Left lung (tissue), 10 donors: ENCODE data around the gene ATP2B1. TPM values are rescaled to one million over a fixed set of nuclear protein-coding genes. Genes with fewer than 3 reads are reported as not detected.

ENCODE experiments used
- ATAC-seq: fragments of 200-7000 bp; cut with Tn5 transposase; one replicate; pipeline ENCODE4 v1.9.1; 2020; ENCODE audit warnings: moderate library complexity
- DNase-seq, 4 donors: peaks; one replicate each; pipeline ENCODE4 v3.0.0-alpha.2; 2013 to 2020
- H3K27ac ChIP-seq, 2 donors: fragments of 200-600 bp; sonication (generic) in 1 of 2; one replicate each; pipeline versions ENCODE4 v1.5.0 to v1.8.0; 2020 to 2021
- H3K27me3 ChIP-seq, 2 donors: fragments of 200-600 bp; sonication (generic) in 1 of 2; one replicate each; pipeline versions ENCODE4 v1.5.0 to v1.8.0; 2020 to 2021
- H3K36me3 ChIP-seq, 2 donors: fragments of 200-600 bp; sonication (generic) in 1 of 2; one replicate each; pipeline versions ENCODE4 v1.5.0 to v1.8.0; 2020 to 2021
- H3K4me1 ChIP-seq, 2 donors: fragments of 200-600 bp; one replicate each; pipeline ENCODE4 v1.8.0; 2021
- H3K4me3 ChIP-seq, 2 donors: fragments of 200-600 bp; sonication (generic) in 1 of 2; one replicate each; pipeline versions ENCODE4 v1.5.0 to v1.8.0; 2020 to 2021; ENCODE audit warnings: mild to moderate bottlenecking in 1 of 2
- H3K9me3 ChIP-seq, 2 donors: fragments of 200-600 bp; sonication (generic) in 1 of 2; one replicate each; pipeline versions ENCODE4 v1.5.0 to v1.8.0; 2020 to 2021
- CTCF ChIP-seq, 2 donors: fragments of 200-600 bp; sonication (generic) in 1 of 2; IDR thresholded peaks; one replicate each; pipeline versions ENCODE4 v1.5.0 to v1.8.0; 2021; ENCODE audit warnings: antibody characterized with exemption in 2 of 2
- intact Hi-C, 2 donors: fragments of 100-400 bp; cut with DNase I; formaldehyde crosslinking; loops; one replicate each; pipeline versions ENCODE4 v1.11.2 to v1.14.2; 2022
- polyA plus RNA-seq, 6 donors: library from polyadenylated mRNA; unstranded; fragments of 120-200 nt; gene quantifications; one replicate each; pipeline ENCODE4 v1.2.1, GENCODE V29; 2013; ENCODE audit not compliant: insufficient read length in 6 of 6
- total RNA-seq, 2 donors: library from RNA; stranded (reverse); fragmentation: NEBNext Ultra II Directional; extraction: Animal tissue kit (Norgen Biotek cat#: 25700); gene quantifications; one replicate each; pipeline ENCODE4 v1.2.1, GENCODE V29; 2021
- donor health status: DM: no; HTN: yes; CAD: no.
- donor health status: DM: no; HTN: no; CAD: no.

Gene ATP2B1
- total and polyA plus RNA-seq, 8 donors: 29.4 to 96.6 (median 88.7) TPM

GRCh38 chr12:89663577-89664357, 44.9 kb downstream of the ATP2B1 start:
- DNase-seq: no peak
- H3K4me3 ChIP-seq: no peak overlapping the region
- H3K27me3 ChIP-seq: no peaks in the 10 kb centered on the region
- TF ChIP-seq CTCF (IDR thresholded peaks at IDR 0.05): no peak
- intact Hi-C loops: no loop called here
- ATAC-seq: no peak
- H3K36me3 ChIP-seq: no peaks in the 10 kb centered on the region
- H3K9me3 ChIP-seq: no peaks in the 10 kb centered on the region
- peaks cover 0 to 17% of the 10 kb centered on the region in 2 donors for H3K4me1 ChIP-seq
- no peak overlapping the region for H3K27ac ChIP-seq

- Histone ChIP-seq H3K27me3 (no peaks in the 10 kb centered on the region), H3K4me1 (peaks cover 0 to 17% of the 10 kb centered on the region in 2 donors), H3K9me3 (no peaks in the 10 kb centered on the region), H3K36me3 (no peaks in the 10 kb centered on the region), H3K4me3 (no peak overlapping the region), H3K27ac (no peak overlapping the region)
- DNase-seq (no peak), ATAC-seq (no peak)
- no peak for TF ChIP-seq CTCF (IDR thresholded peaks at IDR 0.05)
- intact Hi-C loops: no loop called here
Observed at GRCh38 chr12:89662623-89663022, 46.0 kb downstream of the ATP2B1 start.

GRCh38 chr12:89661706-89662330, 46.8 kb downstream of the ATP2B1 start:
- intact Hi-C loops: no loop called here
- Histone ChIP-seq H3K4me1 (peaks cover 0 to 17% of the 10 kb centered on the region in 2 donors), H3K27me3 (no peaks in the 10 kb centered on the region), H3K4me3 (no peak overlapping the region), H3K36me3 (no peaks in the 10 kb centered on the region), H3K27ac (no peak overlapping the region), H3K9me3 (no peaks in the 10 kb centered on the region)
- DNase-seq (no peak), ATAC-seq (no peak)
- no peak for TF ChIP-seq CTCF (IDR thresholded peaks at IDR 0.05)

- Histone ChIP-seq H3K36me3 (no peaks in the 10 kb centered on the region), H3K9me3 (no peaks in the 10 kb centered on the region), H3K27me3 (no peaks in the 10 kb centered on the region), H3K4me1 (peaks cover 2 to 4% of the 10 kb centered on the region in 2 donors), H3K27ac (no peak overlapping the region), H3K4me3 (no peak overlapping the region)
- ATAC-seq: no peak
- TF ChIP-seq CTCF (IDR thresholded peaks at IDR 0.05): no peak
- no peak for DNase-seq
- intact Hi-C loops: no loop called here
Observed at GRCh38 chr12:89657739-89658138, 50.9 kb downstream of the ATP2B1 start.

DNA sequence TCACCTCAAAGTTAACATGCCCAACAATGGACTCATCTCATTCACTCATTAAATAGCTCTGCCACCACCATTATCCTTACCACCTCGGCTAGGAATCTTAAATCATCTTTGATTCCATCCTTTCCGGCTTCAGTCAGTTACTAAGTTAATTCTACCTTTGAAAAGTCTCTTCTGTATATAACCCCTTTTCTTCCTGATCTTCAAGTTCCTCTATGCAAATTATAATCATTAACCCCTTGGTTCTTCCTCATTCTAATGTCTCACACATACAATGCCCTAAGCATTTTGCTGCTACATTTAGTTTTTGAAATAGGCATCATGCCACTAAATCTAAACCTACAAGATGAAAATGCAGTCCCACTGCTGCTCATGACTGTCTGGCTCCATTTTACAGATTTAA, 51.6 kb downstream of the ATP2B1 start:
- peaks cover 0 to 4% of the 10 kb centered on the region in 2 donors for H3K4me1 ChIP-seq
- no peak overlapping the region for H3K27ac ChIP-seq
- H3K9me3 ChIP-seq: no peaks in the 10 kb centered on the region
- intact Hi-C loops: no loop called here
- no peaks in the 10 kb centered on the region for H3K36me3 ChIP-seq
- no peak for TF ChIP-seq CTCF (IDR thresholded peaks at IDR 0.05)
- ATAC-seq (no peak), DNase-seq (no peak)
- no peak overlapping the region for H3K4me3 ChIP-seq
- no peaks in the 10 kb centered on the region for H3K27me3 ChIP-seq
